Loucy (cell line): ENCODE results near the gene SLC9B2.

Experiments
- H2AFZ ChIP-seq: fragments of 200-600 bp; sonication (generic); 2 replicates; pipeline ENCODE4 v1.6.0; 2016; ENCODE audit warnings: antibody characterized with exemption, mild to moderate bottlenecking, low read length, moderate library complexity
- H3F3A ChIP-seq: fragments of 200-600 bp; 2 replicates; pipeline ENCODE4 v1.6.0; 2016; ENCODE audit warnings: antibody characterized with exemption, low read depth, mild to moderate bottlenecking
- H3K27me3 ChIP-seq: fragments of 200-600 bp; sonication (generic); 2 replicates; pipeline ENCODE4 v1.6.1; 2014; ENCODE audit warnings: low read length, mild to moderate bottlenecking; ENCODE audit not compliant: insufficient read depth, poor library complexity, severe bottlenecking
- H3K36me3 ChIP-seq: fragments of 200-600 bp; sonication (generic); 2 replicates; pipeline ENCODE4 v1.6.1; 2016; ENCODE audit warnings: low read length; ENCODE audit not compliant: insufficient read depth
- H3K4me1 ChIP-seq: fragments of 200-600 bp; sonication (generic); 2 replicates; pipeline ENCODE4 v1.5.1; 2014; ENCODE audit warnings: low read length, mild to moderate bottlenecking; ENCODE audit not compliant: insufficient read depth, poor library complexity, severe bottlenecking
- H3K4me2 ChIP-seq: fragments of 200-600 bp; sonication (generic); 2 replicates; pipeline ENCODE4 v1.6.0; 2014; ENCODE audit warnings: antibody characterized with exemption, low read length, low read depth, mild to moderate bottlenecking; ENCODE audit not compliant: poor library complexity, severe bottlenecking
- H3K4me3 ChIP-seq: fragments of 200-600 bp; sonication (generic); 2 replicates; pipeline ENCODE4 v1.5.1; 2014; ENCODE audit warnings: low read length, mild to moderate bottlenecking, mixed read lengths; ENCODE audit not compliant: poor library complexity, severe bottlenecking
- H3K79me2 ChIP-seq: fragments of 200-600 bp; sonication (generic); 2 replicates; pipeline ENCODE4 v1.6.1; 2014; ENCODE audit warnings: low read length; ENCODE audit not compliant: insufficient read depth
- H3K9ac ChIP-seq: fragments of 200-600 bp; sonication (generic); 2 replicates; pipeline ENCODE4 v1.6.0; 2014; ENCODE audit warnings: mild to moderate bottlenecking, low read depth, low read length, moderate library complexity; ENCODE audit not compliant: poor library complexity, severe bottlenecking
- H3K9me2 ChIP-seq: fragments of 200-600 bp; sonication (generic); replicated peaks from 2 replicates; pipeline ENCODE4 v1.6.1; 2016; ENCODE audit warnings: low read depth, low read length, mixed read lengths
- H3K9me3 ChIP-seq: fragments of 200-600 bp; sonication (generic); 2 replicates; pipeline ENCODE4 v1.6.1; 2014; ENCODE audit warnings: mild to moderate bottlenecking, antibody characterized with exemption, low read length, low read depth; ENCODE audit not compliant: insufficient read depth
- H4K20me1 ChIP-seq: fragments of 200-600 bp; sonication (generic); 2 replicates; pipeline ENCODE4 v1.6.0; 2014; ENCODE audit warnings: antibody characterized with exemption, low read length, mild to moderate bottlenecking; ENCODE audit not compliant: insufficient read depth, poor library complexity, severe bottlenecking
- CTCF ChIP-seq: fragments of 200-600 bp; sonication (generic); conservative IDR thresholded peaks from 2 replicates; pipeline ENCODE4 v1.5.1; 2014; ENCODE audit warnings: mild to moderate bottlenecking, antibody characterized with exemption, low read length
- EZH2phosphoT487 ChIP-seq: fragments of 200-600 bp; IDR thresholded peaks from 2 replicates; pipeline ENCODE4 v1.6.1; 2018; ENCODE audit warnings: antibody characterized with exemption, mild to moderate bottlenecking, moderate library complexity, borderline replicate concordance

Gene SLC9B2

GRCh38 chr4:103067841-103068547 is 8.6 kb downstream of the SLC9B2 start:
- Histone ChIP-seq H3K36me3 (peaks cover 9% of the 10 kb centered on the region; the same call in 1 of the 2 replicates), H3K4me2 (no peak overlapping the region)

GRCh38 chr4:103060453-103061148 is 16.0 kb downstream of the SLC9B2 start:
- H3K4me1 ChIP-seq: no peaks in the 10 kb centered on the region
- no peaks in the 10 kb centered on the region for H3K9me2 ChIP-seq
- H3K9ac ChIP-seq: no peak overlapping the region
- H3F3A ChIP-seq: no peaks in the 10 kb centered on the region
- H3K4me2 ChIP-seq: no peak overlapping the region
- no peak overlapping the region for H2AFZ ChIP-seq
- H3K36me3 ChIP-seq: 0 out of 2 replicates have a peak, but pooled peaks cover 3% of the 10 kb centered on the region
- H3K79me2 ChIP-seq: no peaks in the 10 kb centered on the region
- no peaks in the 10 kb centered on the region for H3K27me3 ChIP-seq
- TF ChIP-seq EZH2phosphoT487: no peak
- no peak for TF ChIP-seq CTCF
- H3K4me3 ChIP-seq: no peak overlapping the region
- H3K9me3 ChIP-seq: no peaks in the 10 kb centered on the region
- no peaks in the 10 kb centered on the region for H4K20me1 ChIP-seq

More at GRCh38 chr4:103067841-103068547, 8.6 kb downstream of the SLC9B2 start:
- no peaks in the 10 kb centered on the region for H3K9me2 ChIP-seq
- no peak overlapping the region for H3K9ac ChIP-seq
- peaks cover 17% of the 10 kb centered on the region for H3K4me1 ChIP-seq
- H3K27me3 ChIP-seq: no peaks in the 10 kb centered on the region
- H2AFZ ChIP-seq: no peak overlapping the region
- H4K20me1 ChIP-seq: peaks cover 3% of the 10 kb centered on the region
- no peak for TF ChIP-seq CTCF
- no peak for TF ChIP-seq EZH2phosphoT487
- peaks cover 4% of the 10 kb centered on the region; the same call in 1 of the 2 replicates for H3F3A ChIP-seq
- H3K4me3 ChIP-seq: no peak overlapping the region
- H3K9me3 ChIP-seq: no peaks in the 10 kb centered on the region
- H3K79me2 ChIP-seq: 0 out of 2 replicates have a peak, but pooled peaks cover 7% of the 10 kb centered on the region

GRCh38 chr4:103054030-103054429 is 22.5 kb downstream of the SLC9B2 start:
- Histone ChIP-seq H3K4me2 (no peak overlapping the region), H3K4me1 (no peaks in the 10 kb centered on the region), H4K20me1 (no peaks in the 10 kb centered on the region), H3K9ac (no peak overlapping the region), H3F3A (no peaks in the 10 kb centered on the region), H3K4me3 (no peak overlapping the region), H3K79me2 (no peaks in the 10 kb centered on the region), H2AFZ (no peak overlapping the region), H3K9me2 (no peaks in the 10 kb centered on the region), H3K36me3 (no peaks in the 10 kb centered on the region; the same call in 1 of the 2 replicates), H3K9me3 (no peaks in the 10 kb centered on the region), H3K27me3 (no peaks in the 10 kb centered on the region)
- TF ChIP-seq CTCF (no peak), EZH2phosphoT487 (no peak)
